IMR-90 (cell line): ENCODE data around the gene HDGFL3. TPM values are rescaled to one million over a fixed set of nuclear protein-coding genes. Genes with fewer than 3 reads are reported as not detected.

Experiments used
- ATAC-seq: fragments of 200-7000 bp; cut with Tn5 transposase; 2 replicates; pipeline ENCODE4 v1.9.1; 2020; ENCODE audit warnings: low read depth, mild to moderate bottlenecking, moderate library complexity
- BruUV-seq: library from RNA; stranded (reverse); fragments of 400-500 nt; replicated peaks from 2 replicates; lab custom pipeline; 2021; lab: Mats Ljungman, UMichigan
- CTCF ChIA-PET: fragments of 300-600 bp; formaldehyde crosslinking; extraction: SDS; loops from one replicate; lab custom pipeline; 2021; ENCODE audit warnings: antibody characterized with exemption; lab: Yijun Ruan, JAX
- POLR2A ChIA-PET: fragments of 300-600 bp; sonication (Branson Sonifier 250); formaldehyde crosslinking; loops from one replicate; lab custom pipeline; 2022; ENCODE audit warnings: antibody characterized with exemption; ENCODE audit not compliant: unreplicated experiment; lab: Charles Lee
- DNase-seq: peaks from one replicate; pipeline ENCODE4 v3.0.0; 2013
- H2AFZ ChIP-seq: replicated peaks from 2 replicates; pipeline ENCODE3; 2013; ENCODE audit warnings: low read length, mild to moderate bottlenecking; ENCODE audit not compliant: poor library complexity
- H2AK5ac ChIP-seq: 2 replicates; pipeline ENCODE4 v1.6.1; 2013; ENCODE audit warnings: low read depth, low read length, inconsistent platforms
- H2AK9ac ChIP-seq: replicated peaks from 2 replicates; pipeline ENCODE3; 2013; ENCODE audit warnings: mild to moderate bottlenecking, low read depth, low read length, moderate library complexity; ENCODE audit not compliant: poor library complexity
- H2BK120ac ChIP-seq: 2 replicates; pipeline ENCODE4 v1.6.1; 2013; ENCODE audit warnings: low read depth, low read length, inconsistent platforms
- H2BK15ac ChIP-seq: 3 replicates; pipeline ENCODE4 v1.6.1; 2013; ENCODE audit warnings: low read depth, low read length, inconsistent platforms
- H2BK20ac ChIP-seq: 2 replicates; pipeline ENCODE4 v1.6.1; 2013; ENCODE audit warnings: low read depth, mild to moderate bottlenecking, inconsistent platforms, low read length, moderate library complexity
- H2BK5ac ChIP-seq: 2 replicates; pipeline ENCODE4 v1.6.1; 2013; ENCODE audit warnings: mild to moderate bottlenecking, low read depth, low read length, inconsistent platforms; ENCODE audit not compliant: poor library complexity, severe bottlenecking
- H3K14ac ChIP-seq: replicated peaks from 2 replicates; pipeline ENCODE4 v1.6.1; 2013; ENCODE audit warnings: low read depth, low read length, inconsistent platforms
- H3K18ac ChIP-seq: 2 replicates; pipeline ENCODE4 v1.6.1; 2013; ENCODE audit warnings: low read depth, low read length, control low read depth
- H3K23ac ChIP-seq: 2 replicates; pipeline ENCODE4 v1.6.1; 2013; ENCODE audit warnings: low read depth, low read length, inconsistent platforms
- H3K27ac ChIP-seq: 2 replicates; pipeline ENCODE4 v1.5.1; 2013; ENCODE audit warnings: mild to moderate bottlenecking, control low read depth, low read length; ENCODE audit not compliant: insufficient read depth
- H3K27me3 ChIP-seq: 2 replicates; pipeline ENCODE4 v1.6.1; 2013; ENCODE audit warnings: low read length; ENCODE audit not compliant: control insufficient read depth, insufficient read depth
- H3K36me3 ChIP-seq: 2 replicates; pipeline ENCODE4 v1.6.1; 2013; ENCODE audit warnings: low read length, mixed read lengths; ENCODE audit not compliant: control insufficient read depth, insufficient read depth
- H3K4ac ChIP-seq: 2 replicates; pipeline ENCODE4 v1.6.1; 2013; ENCODE audit warnings: low read depth, low read length, inconsistent platforms
- H3K4me1 ChIP-seq: 2 replicates; pipeline ENCODE4 v1.6.1; 2013; ENCODE audit warnings: low read length, mixed read lengths; ENCODE audit not compliant: control insufficient read depth, insufficient read depth
- H3K4me2 ChIP-seq: 2 replicates; pipeline ENCODE4 v1.6.1; 2013; ENCODE audit warnings: low read depth, mild to moderate bottlenecking, control low read depth, low read length, moderate library complexity
- H3K4me3 ChIP-seq: 2 replicates; pipeline ENCODE4 v1.5.1; 2013; ENCODE audit warnings: low read depth, mild to moderate bottlenecking, control low read depth, low read length, moderate library complexity; ENCODE audit not compliant: insufficient read depth
- H3K56ac ChIP-seq: 2 replicates; pipeline ENCODE4 v1.6.1; 2013; ENCODE audit warnings: low read length, inconsistent platforms; ENCODE audit not compliant: insufficient read depth; ENCODE audit errors: extremely low read depth
- H3K79me1 ChIP-seq, 2 experiments: 2 replicates each; pipeline ENCODE4 v1.6.1; 2013; ENCODE audit warnings: low read length in 2 of 2, inconsistent platforms in 1 of 2, low read depth in 1 of 2
- H3K9ac ChIP-seq: 2 replicates; pipeline ENCODE4 v1.6.1; 2013; ENCODE audit warnings: low read depth, low read length, control low read depth
- H3K9me1 ChIP-seq: 2 replicates; pipeline ENCODE4 v1.6.1; 2013; ENCODE audit warnings: low read length, inconsistent platforms; ENCODE audit not compliant: insufficient read depth
- H3K9me3 ChIP-seq: 2 replicates; pipeline ENCODE4 v1.6.1; 2013; ENCODE audit warnings: low read length; ENCODE audit not compliant: control insufficient read depth, insufficient read depth
- H4K20me1 ChIP-seq: 2 replicates; pipeline ENCODE4 v1.6.1; 2013; ENCODE audit warnings: low read length, inconsistent platforms; ENCODE audit not compliant: insufficient read depth
- H4K5ac ChIP-seq: 2 replicates; pipeline ENCODE4 v1.6.1; 2013; ENCODE audit warnings: mild to moderate bottlenecking, low read depth, low read length, control low read depth
- H4K8ac ChIP-seq, 2 experiments: 2 replicates each; pipeline ENCODE4 v1.6.1; 2013; ENCODE audit warnings: low read depth in 2 of 2, low read length in 2 of 2, control low read depth in 1 of 2, inconsistent platforms in 1 of 2
- H4K91ac ChIP-seq: 2 replicates; pipeline ENCODE4 v1.6.1; 2013; ENCODE audit warnings: low read depth, low read length, inconsistent platforms; ENCODE audit not compliant: insufficient read depth
- BHLHE40 ChIP-seq: fragments of 150-350 bp; IDR thresholded peaks from 2 replicates; pipeline ENCODE4 v1.6.1; 2016; ENCODE audit warnings: mild to moderate bottlenecking, low read depth, low read length
- CEBPB ChIP-seq: IDR thresholded peaks from 2 replicates; pipeline ENCODE4 v1.6.1; 2012; ENCODE audit warnings: low read depth, low read length, improper control_type of control experiment
- CHD1 ChIP-seq: IDR thresholded peaks from 2 replicates; pipeline ENCODE4 v1.6.1; 2012; ENCODE audit warnings: low read depth, low read length, improper control_type of control experiment
- FOS ChIP-seq: fragments of 150-350 bp; IDR thresholded peaks from 2 replicates; pipeline ENCODE4 v1.6.1; 2016; ENCODE audit warnings: low read depth, low read length
- MAFK ChIP-seq: IDR thresholded peaks from 2 replicates; pipeline ENCODE4 v1.6.1; 2012; ENCODE audit warnings: low read depth, low read length, improper control_type of control experiment
- MAZ ChIP-seq: IDR thresholded peaks from 2 replicates; pipeline ENCODE4 v1.6.1; 2012; ENCODE audit warnings: low read depth, mild to moderate bottlenecking, low read length, improper control_type of control experiment, moderate library complexity, borderline replicate concordance
- MXI1 ChIP-seq: IDR thresholded peaks from 2 replicates; pipeline ENCODE4 v1.6.1; 2012; ENCODE audit warnings: low read depth, mild to moderate bottlenecking, low read length, moderate library complexity, borderline replicate concordance
- NFE2L2 ChIP-seq: fragments of 150-350 bp; IDR thresholded peaks from 2 replicates; pipeline ENCODE4 v1.6.1; 2016; ENCODE audit warnings: low read depth, mild to moderate bottlenecking, low read length
- POLR2A ChIP-seq: IDR thresholded peaks from 2 replicates; pipeline ENCODE4 v1.6.1; 2012; ENCODE audit warnings: mild to moderate bottlenecking, low read depth, low read length
- RAD21 ChIP-seq: IDR thresholded peaks from 2 replicates; pipeline ENCODE4 v1.6.1; 2012; ENCODE audit warnings: low read length, improper control_type of control experiment
- RCOR1 ChIP-seq: IDR thresholded peaks from 2 replicates; pipeline ENCODE4 v1.6.1; 2012; ENCODE audit warnings: mild to moderate bottlenecking, low read length, improper control_type of control experiment; ENCODE audit not compliant: insufficient replicate concordance
- RFX5 ChIP-seq: IDR thresholded peaks from 2 replicates; pipeline ENCODE4 v1.8.0; 2012; ENCODE audit warnings: low read depth, mild to moderate bottlenecking, low read length, moderate library complexity
- SMC3 ChIP-seq: fragments of 150-350 bp; IDR thresholded peaks from 2 replicates; pipeline ENCODE4 v1.6.1; 2016; ENCODE audit warnings: low read depth, mild to moderate bottlenecking, antibody characterized with exemption, low read length, moderate library complexity
- WGBS, 2 experiments: methylation state at CpG; one replicate each; pipeline versions ENCODE4 v1.1.5 to v1.1.7; 2013; ENCODE audit warnings: missing lambda C conversion rate in 2 of 2; ENCODE audit not compliant: insufficient read length in 1 of 2; ENCODE audit errors: extremely low coverage in 2 of 2; 5-methylcytosine and 5-hydroxymethylcytosine counted together
- dilution Hi-C: fragments of 300-500 bp; cut with HindIII; formaldehyde crosslinking; loops from one replicate; pipeline ENCODE4 v1.14.3; 2018; ENCODE audit warnings: low sequenced_read_pairs; ENCODE audit not compliant: unreplicated experiment
- in situ Hi-C: fragments of 300-500 bp; cut with MboI; formaldehyde crosslinking; loops from 3 replicates; pipeline ENCODE4 v1.14.3; 2019; ENCODE audit warnings: low sequenced_read_pairs, inconsistent platforms, mixed read lengths
- intact Hi-C: fragments of 100-400 bp; cut with micrococcal nuclease; formaldehyde crosslinking; loops from 2 replicates; pipeline ENCODE4 v1.10.0; 2022
- polyA plus RNA-seq, 3 experiments: library from polyadenylated mRNA; depleted of rRNA; stranded (reverse); fragments of >200 nt; gene quantifications; 2 replicates each; pipeline ENCODE4 v1.2.3, GENCODE V29; 2012; ENCODE audit warnings: low replicate concordance in 1 of 3
- total RNA-seq: library from RNA; depleted of rRNA; stranded (reverse); fragments of >200 nt; gene quantifications from 2 replicates; pipeline ENCODE4 v1.2.3, GENCODE V29; 2012
- TF ChIP-seq, protein P1 (sequence below): fragments of 150-350 bp; IDR thresholded peaks from 2 replicates; pipeline ENCODE4 v1.6.1; 2016; ENCODE audit warnings: low read depth, mild to moderate bottlenecking, low read length, moderate library complexity, borderline replicate concordance
- TF ChIP-seq, protein P2 (sequence below): conservative IDR thresholded peaks from 2 replicates; pipeline ENCODE4 v1.5.1; 2012; ENCODE audit warnings: mild to moderate bottlenecking, low read depth, low read length, improper control_type of control experiment
- TF ChIP-seq, protein P3 (sequence below): fragments of 150-350 bp; IDR thresholded peaks from 2 replicates; pipeline ENCODE4 v1.6.1; 2017; ENCODE audit warnings: mild to moderate bottlenecking, antibody characterized with exemption, low read length, low read depth

The HDGFL3 gene
- total and polyA plus RNA-seq, 2 of the 4 experiments (the other 2 are of a cell fraction), result 9.5 to 18.1 TPM

DNA sequence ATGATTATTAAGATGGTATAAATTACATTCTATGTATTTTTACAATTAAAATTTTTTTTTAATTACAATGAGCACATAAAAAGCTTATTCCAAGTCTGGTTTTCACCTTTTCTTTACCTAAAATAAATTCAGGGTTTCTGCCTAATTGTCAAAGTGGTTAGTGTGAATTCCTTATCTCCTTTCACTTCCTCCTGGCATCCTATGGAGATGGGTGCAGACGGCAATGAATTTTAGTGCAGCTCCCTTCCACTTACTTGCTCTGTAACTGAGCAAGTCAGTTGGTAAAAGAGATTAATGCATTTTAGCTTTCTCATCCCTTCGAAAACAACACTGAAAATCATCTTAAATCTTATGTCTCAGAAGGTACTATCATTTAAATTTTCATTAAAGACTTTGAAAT lies 13.1 kb downstream of the HDGFL3 start:
- no TSS peak for BruUV-seq

More for the DNA sequence above, 13.1 kb downstream of the HDGFL3 start:
- Histone ChIP-seq H3K18ac (no peak overlapping the region), H4K20me1 (peaks cover 12% of the 10 kb centered on the region), H3K9me1 (peaks cover 4% of the 10 kb centered on the region), H3K23ac (no peak overlapping the region), H3K4ac (no peak overlapping the region), H3K14ac (no peak overlapping the region), H2BK5ac (no peak overlapping the region), H3K79me1 (peaks cover 23 to 44% of the 10 kb centered on the region in 2 experiments), H3K4me1 (peaks cover 2% of the 10 kb centered on the region; the same call in 1 of the 2 replicates), H3K4me3 (no peak overlapping the region), H2AK9ac (no peak overlapping the region), H3K9ac (no peak overlapping the region), H3K27ac (no peak overlapping the region), H3K4me2 (no peak overlapping the region), H2AFZ (no peak overlapping the region), H4K8ac (no peak overlapping the region), H3K27me3 (no peaks in the 10 kb centered on the region), H3K9me3 (no peaks in the 10 kb centered on the region), H2BK20ac (no peak overlapping the region), H2AK5ac (no peak overlapping the region), H4K91ac (no peak overlapping the region), H3K56ac (no peak overlapping the region), H3K36me3 (no peaks in the 10 kb centered on the region), H2BK15ac (no peak overlapping the region), H4K5ac (no peak overlapping the region), H2BK120ac (no peak overlapping the region)
- DNase-seq, result no peak
- no CpG with 5 or more reads among the region's 2 CpGs for WGBS, 2 experiments
- CTCF ChIA-PET, result no interaction called here
- intact Hi-C loops, result no loop called here
- in situ Hi-C loops, result no loop called here
- POLR2A ChIA-PET, result no interaction called here
- ATAC-seq, result no peak
- TF ChIP-seq MAFK, result no peak
- TF ChIP-seq MAZ, result no peak
- TF ChIP-seq, protein P1, sequence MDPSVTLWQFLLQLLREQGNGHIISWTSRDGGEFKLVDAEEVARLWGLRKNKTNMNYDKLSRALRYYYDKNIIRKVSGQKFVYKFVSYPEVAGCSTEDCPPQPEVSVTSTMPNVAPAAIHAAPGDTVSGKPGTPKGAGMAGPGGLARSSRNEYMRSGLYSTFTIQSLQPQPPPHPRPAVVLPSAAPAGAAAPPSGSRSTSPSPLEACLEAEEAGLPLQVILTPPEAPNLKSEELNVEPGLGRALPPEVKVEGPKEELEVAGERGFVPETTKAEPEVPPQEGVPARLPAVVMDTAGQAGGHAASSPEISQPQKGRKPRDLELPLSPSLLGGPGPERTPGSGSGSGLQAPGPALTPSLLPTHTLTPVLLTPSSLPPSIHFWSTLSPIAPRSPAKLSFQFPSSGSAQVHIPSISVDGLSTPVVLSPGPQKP, result no peak
- no peak for TF ChIP-seq SMC3
- no peak for TF ChIP-seq MXI1
- TF ChIP-seq CHD1, result no peak
- TF ChIP-seq CEBPB, result no peak
- no peak for TF ChIP-seq POLR2A
- no peak for TF ChIP-seq RCOR1
- TF ChIP-seq, protein P2, sequence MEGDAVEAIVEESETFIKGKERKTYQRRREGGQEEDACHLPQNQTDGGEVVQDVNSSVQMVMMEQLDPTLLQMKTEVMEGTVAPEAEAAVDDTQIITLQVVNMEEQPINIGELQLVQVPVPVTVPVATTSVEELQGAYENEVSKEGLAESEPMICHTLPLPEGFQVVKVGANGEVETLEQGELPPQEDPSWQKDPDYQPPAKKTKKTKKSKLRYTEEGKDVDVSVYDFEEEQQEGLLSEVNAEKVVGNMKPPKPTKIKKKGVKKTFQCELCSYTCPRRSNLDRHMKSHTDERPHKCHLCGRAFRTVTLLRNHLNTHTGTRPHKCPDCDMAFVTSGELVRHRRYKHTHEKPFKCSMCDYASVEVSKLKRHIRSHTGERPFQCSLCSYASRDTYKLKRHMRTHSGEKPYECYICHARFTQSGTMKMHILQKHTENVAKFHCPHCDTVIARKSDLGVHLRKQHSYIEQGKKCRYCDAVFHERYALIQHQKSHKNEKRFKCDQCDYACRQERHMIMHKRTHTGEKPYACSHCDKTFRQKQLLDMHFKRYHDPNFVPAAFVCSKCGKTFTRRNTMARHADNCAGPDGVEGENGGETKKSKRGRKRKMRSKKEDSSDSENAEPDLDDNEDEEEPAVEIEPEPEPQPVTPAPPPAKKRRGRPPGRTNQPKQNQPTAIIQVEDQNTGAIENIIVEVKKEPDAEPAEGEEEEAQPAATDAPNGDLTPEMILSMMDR, result no peak
- no peak for TF ChIP-seq RFX5
- no peak for TF ChIP-seq RAD21
- TF ChIP-seq NFE2L2, result no peak
- no peak for TF ChIP-seq FOS
- no peak for TF ChIP-seq BHLHE40
- TF ChIP-seq, protein P3, sequence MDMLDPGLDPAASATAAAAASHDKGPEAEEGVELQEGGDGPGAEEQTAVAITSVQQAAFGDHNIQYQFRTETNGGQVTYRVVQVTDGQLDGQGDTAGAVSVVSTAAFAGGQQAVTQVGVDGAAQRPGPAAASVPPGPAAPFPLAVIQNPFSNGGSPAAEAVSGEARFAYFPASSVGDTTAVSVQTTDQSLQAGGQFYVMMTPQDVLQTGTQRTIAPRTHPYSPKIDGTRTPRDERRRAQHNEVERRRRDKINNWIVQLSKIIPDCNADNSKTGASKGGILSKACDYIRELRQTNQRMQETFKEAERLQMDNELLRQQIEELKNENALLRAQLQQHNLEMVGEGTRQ, result no peak
- dilution Hi-C loops, result no loop called here
